ENCODE data around the gene OLFML2B.

The OLFML2B gene

DNA sequence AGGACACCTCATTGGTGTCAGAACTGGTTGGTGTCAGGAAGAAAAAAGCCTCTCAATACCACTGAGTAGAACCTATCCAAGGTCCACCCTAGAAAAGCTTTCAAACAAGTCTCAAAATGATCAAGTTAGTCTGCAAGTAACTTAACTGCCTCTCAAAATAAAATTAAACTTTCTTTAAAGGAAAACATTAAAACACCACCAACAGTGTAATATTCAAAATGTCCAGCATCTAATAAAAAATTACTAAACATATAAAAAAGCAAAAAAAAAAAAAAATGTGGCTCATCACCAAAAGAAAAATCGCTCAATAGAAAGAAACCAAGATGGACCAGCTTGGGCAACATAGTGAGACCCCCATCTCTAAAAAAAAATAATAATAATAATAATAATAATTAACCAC is 18.7 kb upstream of the OLFML2B start:
- H3K4me2 ChIP-seq (ENCODE audit: low read depth, low read length, poor library complexity, severe bottlenecking), result no peak overlapping the region
- H3K4me1 ChIP-seq (ENCODE audit: insufficient read depth, low read length, poor library complexity, severe bottlenecking), result no peaks in the 10 kb centered on the region
- H3K9ac ChIP-seq (ENCODE audit: low read depth, low read length, poor library complexity, severe bottlenecking), result no peak overlapping the region
- H2AFZ ChIP-seq (ENCODE audit: low read length), result no peak overlapping the region
- H3K36me3 ChIP-seq (ENCODE audit: insufficient read depth, low read length), result no peaks in the 10 kb centered on the region
- H3K27me3 ChIP-seq (ENCODE audit: insufficient read depth, low read length, poor library complexity, severe bottlenecking), result no peaks in the 10 kb centered on the region
- no peak overlapping the region for H3K4me3 ChIP-seq (ENCODE audit: low read length, poor library complexity, severe bottlenecking)
- TF ChIP-seq, protein P1, sequence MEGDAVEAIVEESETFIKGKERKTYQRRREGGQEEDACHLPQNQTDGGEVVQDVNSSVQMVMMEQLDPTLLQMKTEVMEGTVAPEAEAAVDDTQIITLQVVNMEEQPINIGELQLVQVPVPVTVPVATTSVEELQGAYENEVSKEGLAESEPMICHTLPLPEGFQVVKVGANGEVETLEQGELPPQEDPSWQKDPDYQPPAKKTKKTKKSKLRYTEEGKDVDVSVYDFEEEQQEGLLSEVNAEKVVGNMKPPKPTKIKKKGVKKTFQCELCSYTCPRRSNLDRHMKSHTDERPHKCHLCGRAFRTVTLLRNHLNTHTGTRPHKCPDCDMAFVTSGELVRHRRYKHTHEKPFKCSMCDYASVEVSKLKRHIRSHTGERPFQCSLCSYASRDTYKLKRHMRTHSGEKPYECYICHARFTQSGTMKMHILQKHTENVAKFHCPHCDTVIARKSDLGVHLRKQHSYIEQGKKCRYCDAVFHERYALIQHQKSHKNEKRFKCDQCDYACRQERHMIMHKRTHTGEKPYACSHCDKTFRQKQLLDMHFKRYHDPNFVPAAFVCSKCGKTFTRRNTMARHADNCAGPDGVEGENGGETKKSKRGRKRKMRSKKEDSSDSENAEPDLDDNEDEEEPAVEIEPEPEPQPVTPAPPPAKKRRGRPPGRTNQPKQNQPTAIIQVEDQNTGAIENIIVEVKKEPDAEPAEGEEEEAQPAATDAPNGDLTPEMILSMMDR (conservative IDR thresholded peaks at IDR 0.05; ENCODE audit: low read length), result no peak
- TF ChIP-seq EZH2phosphoT487 (IDR thresholded peaks at IDR 0.05; ENCODE audit: borderline replicate concordance), result no peak
- no peaks in the 10 kb centered on the region for H3K9me3 ChIP-seq (ENCODE audit: insufficient read depth, low read depth, low read length)
- H4K20me1 ChIP-seq (ENCODE audit: insufficient read depth, low read length, poor library complexity, severe bottlenecking), result no peaks in the 10 kb centered on the region
- no peaks in the 10 kb centered on the region for H3K9me2 ChIP-seq (replicated peaks; ENCODE audit: low read depth, low read length)
- no peaks in the 10 kb centered on the region for H3K79me2 ChIP-seq (ENCODE audit: insufficient read depth, low read length)
- no peaks in the 10 kb centered on the region for H3F3A ChIP-seq (ENCODE audit: low read depth)

DNA sequence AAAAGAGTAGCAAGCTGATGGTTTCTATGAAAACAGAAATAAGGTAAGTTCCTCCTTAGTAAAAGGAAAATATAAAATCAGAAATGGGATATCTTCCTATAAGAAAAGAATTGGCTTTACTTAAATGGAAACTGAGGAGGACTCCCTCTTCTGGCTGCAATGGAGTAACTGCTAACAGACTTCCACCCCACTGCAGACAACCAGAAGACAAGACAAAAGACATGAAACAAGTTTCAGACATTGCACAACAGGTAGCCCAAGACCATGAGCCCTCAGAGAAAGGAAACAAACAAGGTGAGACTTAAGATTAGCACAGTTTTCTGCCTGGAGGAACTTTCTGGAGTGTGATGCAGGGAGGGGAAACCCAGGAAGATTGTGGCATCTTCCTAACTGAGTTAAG is 17.0 kb upstream of the OLFML2B start:
- Histone ChIP-seq H3K27me3 (ENCODE audit: insufficient read depth, low read length, poor library complexity, severe bottlenecking) (no peaks in the 10 kb centered on the region), H3K9ac (ENCODE audit: low read depth, low read length, poor library complexity, severe bottlenecking) (no peak overlapping the region), H3K9me2 (replicated peaks; ENCODE audit: low read depth, low read length) (no peaks in the 10 kb centered on the region), H3F3A (ENCODE audit: low read depth) (no peaks in the 10 kb centered on the region), H4K20me1 (ENCODE audit: insufficient read depth, low read length, poor library complexity, severe bottlenecking) (no peaks in the 10 kb centered on the region), H3K36me3 (ENCODE audit: insufficient read depth, low read length) (no peaks in the 10 kb centered on the region), H3K4me2 (ENCODE audit: low read depth, low read length, poor library complexity, severe bottlenecking) (no peak overlapping the region), H3K4me3 (ENCODE audit: low read length, poor library complexity, severe bottlenecking) (no peak overlapping the region), H2AFZ (ENCODE audit: low read length) (peak overlapping the region; percentile 75), H3K9me3 (ENCODE audit: insufficient read depth, low read depth, low read length) (no peaks in the 10 kb centered on the region), H3K79me2 (ENCODE audit: insufficient read depth, low read length) (no peaks in the 10 kb centered on the region), H3K4me1 (ENCODE audit: insufficient read depth, low read length, poor library complexity, severe bottlenecking) (no peaks in the 10 kb centered on the region)
- no peak for TF ChIP-seq EZH2phosphoT487 (IDR thresholded peaks at IDR 0.05; ENCODE audit: borderline replicate concordance)
- TF ChIP-seq, protein P1 (conservative IDR thresholded peaks at IDR 0.05; ENCODE audit: low read length), result peak; percentile 80

DNA sequence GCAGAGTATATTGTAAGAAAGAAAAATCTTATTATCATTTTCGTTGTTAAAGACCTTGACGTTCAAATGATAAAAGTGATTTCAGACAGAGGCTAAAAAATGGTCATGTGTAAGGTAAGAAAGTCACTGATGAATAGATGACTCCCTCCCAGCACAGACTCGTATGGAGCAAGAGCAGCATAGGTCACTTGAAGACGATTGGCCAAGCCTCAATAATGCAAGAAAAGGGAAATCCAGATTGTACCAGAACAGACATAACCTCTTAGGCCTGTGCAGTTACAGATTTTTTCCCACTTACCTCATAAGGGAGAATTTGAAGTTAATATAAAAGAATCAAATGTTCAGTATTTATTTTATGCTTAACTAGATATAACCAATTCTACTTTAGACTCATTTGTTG is 16.3 kb upstream of the OLFML2B start:
- no peak overlapping the region for H3K9ac ChIP-seq (ENCODE audit: low read depth, low read length, poor library complexity, severe bottlenecking)
- no peaks in the 10 kb centered on the region for H3F3A ChIP-seq (ENCODE audit: low read depth)

More for the DNA sequence above, 16.3 kb upstream of the OLFML2B start:
- H3K4me3 ChIP-seq (ENCODE audit: low read length, poor library complexity, severe bottlenecking), result no peak overlapping the region
- H3K4me1 ChIP-seq (ENCODE audit: insufficient read depth, low read length, poor library complexity, severe bottlenecking), result no peaks in the 10 kb centered on the region
- H2AFZ ChIP-seq (ENCODE audit: low read length), result peak overlapping the region; percentile 75; the same call in 1 of the 2 replicates
- no peaks in the 10 kb centered on the region for H3K79me2 ChIP-seq (ENCODE audit: insufficient read depth, low read length)
- TF ChIP-seq, protein P1 (conservative IDR thresholded peaks at IDR 0.05; ENCODE audit: low read length), result no peak
- TF ChIP-seq EZH2phosphoT487 (IDR thresholded peaks at IDR 0.05; ENCODE audit: borderline replicate concordance), result no peak
- H3K4me2 ChIP-seq (ENCODE audit: low read depth, low read length, poor library complexity, severe bottlenecking), result no peak overlapping the region
- H3K9me3 ChIP-seq (ENCODE audit: insufficient read depth, low read depth, low read length), result no peaks in the 10 kb centered on the region
- no peaks in the 10 kb centered on the region for H3K9me2 ChIP-seq (replicated peaks; ENCODE audit: low read depth, low read length)
- H3K27me3 ChIP-seq (ENCODE audit: insufficient read depth, low read length, poor library complexity, severe bottlenecking), result no peaks in the 10 kb centered on the region
- no peaks in the 10 kb centered on the region for H3K36me3 ChIP-seq (ENCODE audit: insufficient read depth, low read length)
- no peaks in the 10 kb centered on the region for H4K20me1 ChIP-seq (ENCODE audit: insufficient read depth, low read length, poor library complexity, severe bottlenecking)

Data from Loucy (cell line).